Psoas muscle (tissue), 8 donors: Measurements from ENCODE around the gene KISS1R. TPM values are rescaled to one million over a fixed set of nuclear protein-coding genes. Genes with fewer than 3 reads are reported as not detected.

Experiments used
- ATAC-seq, 4 donors: fragments of 200-7000 bp; cut with Tn5 transposase; one replicate each; pipeline ENCODE4 v1.9.1; 2020; ENCODE audit warnings: moderate library complexity in 3 of 4, mild to moderate bottlenecking in 2 of 4
- DNase-seq, 2 donors: peaks; one replicate each; pipeline ENCODE4 v3.0.0-alpha.2; 2020
- H3K27ac ChIP-seq: fragments of 200-600 bp; one replicate; pipeline ENCODE4 v1.8.0; 2022
- H3K27me3 ChIP-seq, 3 donors: fragments of 200-600 bp in 1 of 3; one replicate each; pipeline versions ENCODE4 v1.6.1 to v1.8.0; 2013 to 2022; ENCODE audit warnings: low read length in 2 of 3, mild to moderate bottlenecking in 2 of 3, moderate library complexity in 1 of 3; ENCODE audit not compliant: insufficient read depth in 3 of 3
- H3K36me3 ChIP-seq, 2 donors: fragments of 200-600 bp in 1 of 2; one replicate each; pipeline versions ENCODE4 v1.6.1 to v1.8.0; 2013 to 2022; ENCODE audit warnings: low read depth in 1 of 2, mild to moderate bottlenecking in 1 of 2, moderate library complexity in 1 of 2; ENCODE audit not compliant: insufficient read depth in 1 of 2
- H3K4me1 ChIP-seq: fragments of 200-600 bp; one replicate; pipeline ENCODE4 v1.8.0; 2022
- H3K4me3 ChIP-seq: fragments of 200-600 bp; one replicate; pipeline ENCODE4 v1.8.0; 2022; ENCODE audit warnings: mild to moderate bottlenecking
- H3K9me3 ChIP-seq: fragments of 200-600 bp; one replicate; pipeline ENCODE4 v1.8.0; 2022
- CTCF ChIP-seq: fragments of 200-600 bp; IDR thresholded peaks from one replicate; pipeline ENCODE4 v1.8.0; 2022; ENCODE audit warnings: antibody characterized with exemption
- WGBS, 3 donors: extraction: QIAGEN DNeasy Blood & Tissue Kit; methylation state at CpG; one replicate each; pipeline versions ENCODE4 v1.1.6 to v1.1.7; 2013; 5-methylcytosine and 5-hydroxymethylcytosine counted together
- intact Hi-C, 2 donors: fragments of 100-400 bp; cut with DNase I; formaldehyde crosslinking; loops; one replicate each; pipeline versions ENCODE4 v1.11.0 to v1.14.2; 2022
- long read RNA-seq, 2 donors: library from polyadenylated mRNA; unstranded; transcript quantifications; one replicate each; pipeline ENCODE4 v2.0.0, GENCODE V29; 2021
- polyA plus RNA-seq, 3 donors: library from polyadenylated mRNA; stranded (reverse); fragments of 200-250 nt; gene quantifications; one replicate each; pipeline ENCODE4 v1.2.3, GENCODE V29; 2013
- total RNA-seq, 4 donors: library from RNA; stranded (reverse); fragmentation: NEBNext Ultra II Directional in 2 of 4; extraction: Animal tissue kit (Norgen Biotek cat#: 25700) in 2 of 4; gene quantifications; one replicate each; pipeline versions ENCODE4 v1.2.1 to v1.2.4, GENCODE V29; 2021 to 2023
- donor health status: healthy with polysubstance abuse.
- donor health status: DM: no; HTN: no; CAD: no; lungs with moderate emphysema.
- donor health status: Bipolar disorder and iron deficiency.
- donor health status: healthy.
- donor health status: DM: yes; HTN: yes; CAD: no.
- donor health status: DM: no; HTN: no; CAD: no.
- donor health status: DM: no; HTN: no; CAD: no.
- donor health status: DM: yes; HTN: yes; CAD: no.

KISS1R gene
- not detected for total RNA-seq
- under 1 TPM in 1 of 3 donors, not detected in 2; 0.16 TPM for polyA plus RNA-seq
- long read RNA-seq, donor 1 = 0 reads
- long read RNA-seq, donor 2 = 0 reads

- Histone ChIP-seq H3K36me3 (no peaks in the 10 kb centered on the region), H3K4me3 (peak within 1 kb of the TSS; percentile 48), H3K27me3 (peaks cover 0 to 53% (median 18%) of the 10 kb centered on the region in 3 donors), H3K27ac (no peak within 1 kb of the TSS), H3K4me1 (peaks cover 20% of the 10 kb centered on the region), H3K9me3 (no peaks in the 10 kb centered on the region)
- no peak for DNase-seq
- intact Hi-C loops = loop anchor here in 1 of 2 donors (5.0 kb wide), 1 partner anchor 60 kb away; the partner anchor contains the start of gene CFD
- peak; percentile 25 for TF ChIP-seq CTCF
- 0 to 1% (median 1%) methylated on average over 53 to 87 of the region's 87 CpGs for WGBS, 3 donors
- peak in 1 of 4 donors; percentile 12 for ATAC-seq
Measured at GRCh38 chr19:917323-918151, at the start of gene KISS1R. KISS1R (plus strand) TSS chr19:917333; CDS start chr19:917503, 170 bp downstream.

DNA sequence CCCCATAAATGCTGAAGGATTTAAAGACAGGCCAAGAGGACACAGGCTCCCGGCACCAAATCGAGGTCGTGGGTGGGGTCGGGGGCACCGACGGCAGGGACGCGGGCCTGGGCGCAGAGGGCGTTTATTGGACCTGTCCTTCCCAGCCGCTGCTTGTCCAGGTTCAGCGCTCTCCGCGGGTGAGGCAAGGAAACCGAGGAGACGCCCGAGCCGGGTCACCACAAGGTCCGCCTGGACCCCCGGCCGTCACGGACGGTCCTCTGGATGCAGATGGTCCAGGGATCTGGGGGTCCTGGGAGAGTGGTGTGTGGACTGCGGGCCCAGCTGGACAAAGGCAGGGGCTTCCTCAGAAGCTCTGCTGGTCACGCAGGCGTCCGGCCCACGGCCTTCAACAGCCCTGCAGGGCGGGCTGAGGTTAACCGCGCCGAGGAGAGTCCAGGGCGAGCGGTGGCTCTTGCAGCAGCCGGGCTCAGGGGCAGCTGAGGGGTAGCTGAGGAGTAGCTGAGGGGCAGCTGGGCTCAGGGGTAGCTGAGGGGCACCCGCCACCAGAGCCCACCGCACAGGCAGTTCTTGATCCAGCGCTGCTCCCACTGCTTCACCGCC, 49.2 kb upstream of the KISS1R start:
- WGBS, 3 donors = 92 to 94% (median 92%) methylated on average over 38 to 39 of the region's 39 CpGs
- ATAC-seq (no peak), DNase-seq (no peak)
- Histone ChIP-seq H3K4me3 (no peak overlapping the region), H3K27me3 (peaks cover 0 to 5% (median 0%) of the 10 kb centered on the region in 3 donors), H3K27ac (no peak overlapping the region), H3K9me3 (no peaks in the 10 kb centered on the region), H3K36me3 (peaks cover 0 to 42% of the 10 kb centered on the region in 2 donors), H3K4me1 (peaks cover 4% of the 10 kb centered on the region)
- no peak for TF ChIP-seq CTCF
- intact Hi-C loops = no loop called here

DNA sequence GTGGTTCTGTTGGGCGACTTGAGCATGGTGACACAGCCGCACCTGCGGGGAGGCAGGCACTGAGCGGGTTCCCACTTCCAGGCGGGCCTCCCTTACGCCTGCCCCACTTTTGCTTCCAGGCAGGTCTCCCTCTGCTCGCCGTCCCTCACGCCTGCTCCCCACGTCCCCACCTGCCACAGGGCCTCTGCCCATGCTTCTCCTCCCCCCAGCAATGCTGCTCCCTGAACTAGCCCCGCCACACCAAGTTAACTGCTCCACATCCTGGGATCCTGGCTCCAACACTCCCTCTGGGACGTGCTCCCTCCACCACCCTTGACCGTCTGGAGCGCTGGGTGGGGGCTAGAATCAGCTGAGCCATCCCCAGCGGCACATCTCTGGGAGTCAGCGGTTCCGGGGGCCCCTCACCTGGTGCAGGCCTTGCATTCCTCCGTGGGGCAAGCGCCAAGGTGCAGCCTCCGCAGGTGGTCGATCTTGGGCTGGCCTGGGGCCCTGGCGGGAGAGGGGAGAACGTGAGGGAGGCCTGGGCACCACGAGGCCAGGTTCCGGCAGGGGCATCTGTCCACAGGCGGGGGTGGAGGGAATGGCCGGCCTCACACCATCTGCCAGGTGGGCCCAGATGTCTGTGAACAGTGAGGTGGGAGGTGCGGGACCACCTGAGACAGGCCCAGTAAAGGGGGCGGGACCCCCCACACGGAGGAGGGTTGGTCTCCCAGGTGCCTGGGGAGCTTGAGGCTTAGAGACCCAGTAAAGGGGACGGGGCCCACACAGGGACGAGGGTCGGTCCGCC, 48.5 kb upstream of the KISS1R start:
- DNase-seq = no peak
- H3K4me1 ChIP-seq = peaks cover 4% of the 10 kb centered on the region
- intact Hi-C loops = no loop called here
- H3K36me3 ChIP-seq = peaks cover 0 to 46% of the 10 kb centered on the region in 2 donors
- WGBS, 3 donors = 91 to 93% (median 92%) methylated on average over 29 to 34 of the region's 34 CpGs
- H3K27me3 ChIP-seq = no peaks in the 10 kb centered on the region
- no peak for ATAC-seq
- H3K9me3 ChIP-seq = no peaks in the 10 kb centered on the region
- TF ChIP-seq CTCF = no peak
- H3K4me3 ChIP-seq = no peak overlapping the region
- peak overlapping the region; percentile 36 for H3K27ac ChIP-seq

- peak; percentile 13 to 40 (median 32) for ATAC-seq
- H3K27ac ChIP-seq = peak overlapping the region; percentile 36
Measured at GRCh38 chr19:869245-870177, 47.6 kb upstream of the KISS1R start.

More at GRCh38 chr19:869245-870177, 47.6 kb upstream of the KISS1R start:
- intact Hi-C loops = no loop called here
- H3K36me3 ChIP-seq = peaks cover 0 to 54% of the 10 kb centered on the region in 2 donors
- no peak for TF ChIP-seq CTCF
- no peaks in the 10 kb centered on the region for H3K4me1 ChIP-seq
- no peaks in the 10 kb centered on the region for H3K27me3 ChIP-seq
- WGBS, 3 donors = 77 to 81% (median 78%) methylated on average over 29 of the region's 29 CpGs
- H3K4me3 ChIP-seq = no peak overlapping the region
- DNase-seq = peak; percentile 81 to 84
- no peaks in the 10 kb centered on the region for H3K9me3 ChIP-seq
